HEK293 (cell line): Measurements from ENCODE around the gene LARGE1.

Experiments used
- MYNN ChIP-seq: fragments of 450-650 bp; formaldehyde crosslinking; IDR thresholded peaks from 2 replicates; pipeline ENCODE4 v1.5.1; 2016; ENCODE audit warnings: missing biosample characterization, missing genetic modification characterization, borderline replicate concordance
- ZNF146 ChIP-seq: fragments of 450-650 bp; formaldehyde crosslinking; IDR thresholded peaks from 2 replicates; pipeline ENCODE4 v1.5.1; 2016; ENCODE audit warnings: missing biosample characterization, missing genetic modification characterization
- ZNF558 ChIP-seq: fragments of 450-650 bp; formaldehyde crosslinking; IDR thresholded peaks from 2 replicates; pipeline ENCODE4 v1.5.1; 2016; ENCODE audit warnings: missing biosample characterization, missing genetic modification characterization
- TF ChIP-seq, protein P1 (sequence below): fragments of 450-650 bp; formaldehyde crosslinking; IDR thresholded peaks from 2 replicates; pipeline ENCODE4 v1.5.1; 2016; ENCODE audit warnings: missing biosample characterization, missing genetic modification characterization
- TF ChIP-seq, protein P2 (sequence below): fragments of 450-650 bp; formaldehyde crosslinking; IDR thresholded peaks from 2 replicates; pipeline ENCODE4 v1.5.1; 2016; ENCODE audit warnings: missing biosample characterization, missing genetic modification characterization

DNA sequence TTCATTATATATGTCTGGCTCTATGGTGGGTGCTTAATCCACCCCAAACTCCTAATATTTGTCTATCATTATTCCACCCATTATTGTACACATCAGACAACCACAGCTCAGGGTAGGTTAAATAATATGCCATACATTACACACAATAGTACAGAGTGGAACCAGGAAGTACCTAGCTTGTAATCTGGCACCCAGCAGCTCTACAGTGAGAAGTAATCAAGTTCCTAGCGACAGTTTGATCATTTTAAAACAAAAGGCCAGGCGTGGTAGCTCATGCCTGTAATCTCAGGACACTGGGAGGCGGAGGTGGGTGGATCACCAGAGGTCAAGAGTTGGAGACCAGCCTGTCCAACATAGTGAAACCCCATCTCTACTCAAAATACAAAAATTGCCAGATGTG lies 141.0 kb downstream of the LARGE1 start:
- TF ChIP-seq ZNF558 (tag by site-specific recombination) (no peak), ZNF146 (tag by site-specific recombination) (no peak), MYNN (tag by site-specific recombination) (no peak)
- TF ChIP-seq, protein P1, sequence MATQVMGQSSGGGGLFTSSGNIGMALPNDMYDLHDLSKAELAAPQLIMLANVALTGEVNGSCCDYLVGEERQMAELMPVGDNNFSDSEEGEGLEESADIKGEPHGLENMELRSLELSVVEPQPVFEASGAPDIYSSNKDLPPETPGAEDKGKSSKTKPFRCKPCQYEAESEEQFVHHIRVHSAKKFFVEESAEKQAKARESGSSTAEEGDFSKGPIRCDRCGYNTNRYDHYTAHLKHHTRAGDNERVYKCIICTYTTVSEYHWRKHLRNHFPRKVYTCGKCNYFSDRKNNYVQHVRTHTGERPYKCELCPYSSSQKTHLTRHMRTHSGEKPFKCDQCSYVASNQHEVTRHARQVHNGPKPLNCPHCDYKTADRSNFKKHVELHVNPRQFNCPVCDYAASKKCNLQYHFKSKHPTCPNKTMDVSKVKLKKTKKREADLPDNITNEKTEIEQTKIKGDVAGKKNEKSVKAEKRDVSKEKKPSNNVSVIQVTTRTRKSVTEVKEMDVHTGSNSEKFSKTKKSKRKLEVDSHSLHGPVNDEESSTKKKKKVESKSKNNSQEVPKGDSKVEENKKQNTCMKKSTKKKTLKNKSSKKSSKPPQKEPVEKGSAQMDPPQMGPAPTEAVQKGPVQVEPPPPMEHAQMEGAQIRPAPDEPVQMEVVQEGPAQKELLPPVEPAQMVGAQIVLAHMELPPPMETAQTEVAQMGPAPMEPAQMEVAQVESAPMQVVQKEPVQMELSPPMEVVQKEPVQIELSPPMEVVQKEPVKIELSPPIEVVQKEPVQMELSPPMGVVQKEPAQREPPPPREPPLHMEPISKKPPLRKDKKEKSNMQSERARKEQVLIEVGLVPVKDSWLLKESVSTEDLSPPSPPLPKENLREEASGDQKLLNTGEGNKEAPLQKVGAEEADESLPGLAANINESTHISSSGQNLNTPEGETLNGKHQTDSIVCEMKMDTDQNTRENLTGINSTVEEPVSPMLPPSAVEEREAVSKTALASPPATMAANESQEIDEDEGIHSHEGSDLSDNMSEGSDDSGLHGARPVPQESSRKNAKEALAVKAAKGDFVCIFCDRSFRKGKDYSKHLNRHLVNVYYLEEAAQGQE (tag by site-specific recombination), result no peak
- TF ChIP-seq, protein P2, sequence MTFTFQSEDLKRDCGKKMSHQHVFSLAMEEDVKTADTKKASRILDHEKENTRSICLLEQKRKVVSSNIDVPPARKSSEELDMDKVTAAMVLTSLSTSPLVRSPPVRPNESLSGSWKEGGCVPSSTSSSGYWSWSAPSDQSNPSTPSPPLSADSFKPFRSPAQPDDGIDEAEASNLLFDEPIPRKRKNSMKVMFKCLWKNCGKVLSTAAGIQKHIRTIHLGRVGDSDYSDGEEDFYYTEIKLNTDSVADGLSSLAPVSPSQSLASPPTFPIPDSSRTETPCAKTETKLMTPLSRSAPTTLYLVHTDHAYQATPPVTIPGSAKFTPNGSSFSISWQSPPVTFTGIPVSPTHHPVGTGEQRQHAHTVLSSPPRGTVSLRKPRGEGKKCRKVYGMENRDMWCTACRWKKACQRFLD (tag by site-specific recombination), result no peak
